GM12878 (cell line): ENCODE data around the gene PGAM4. TPM values are rescaled to one million over a fixed set of nuclear protein-coding genes. Genes with fewer than 3 reads are reported as not detected.

Experiments used
- ATAC-seq: fragments of 200-7000 bp; cut with Tn5 transposase; 3 replicates; pipeline ENCODE4 v1.9.1; 2020; ENCODE audit warnings: mild to moderate bottlenecking, moderate library complexity
- Bru-seq: library from RNA; stranded (reverse); fragments of 400-500 nt; gene quantifications from one replicate; lab custom pipeline; 2021; lab: Mats Ljungman, UMichigan
- BruChase-seq, 2 experiments: library from RNA; stranded (reverse); fragments of 400-500 nt; gene quantifications; one replicate each; lab custom pipeline; 2021; lab: Mats Ljungman, UMichigan
- BruUV-seq: library from RNA; stranded (reverse); fragments of 400-500 nt; replicated peaks from 2 replicates; lab custom pipeline; 2021; lab: Mats Ljungman, UMichigan
- CTCF ChIA-PET: fragments of 300-600 bp; sonication (Branson Sonifier 250); formaldehyde crosslinking; extraction: SDS; loops from one replicate; lab custom pipeline; 2021; ENCODE audit warnings: inconsistent platforms; lab: Yijun Ruan, JAX
- POLR2A ChIA-PET: fragments of 350-600 bp; formaldehyde crosslinking; extraction: SDS; loops from one replicate; lab custom pipeline; 2021; ENCODE audit warnings: inconsistent platforms; lab: Charles Lee
- RAD21 ChIA-PET: fragments of 300-600 bp; sonication (Branson Sonifier 250); formaldehyde crosslinking; loops from one replicate; lab custom pipeline; 2023; ENCODE audit warnings: antibody characterized with exemption; ENCODE audit not compliant: unreplicated experiment; lab: Charles Lee
- SMC1A ChIA-PET: fragments of 300-600 bp; sonication (Branson Sonifier 250); formaldehyde crosslinking; loops from one replicate; lab custom pipeline; 2023; ENCODE audit not compliant: unreplicated experiment, uncharacterized antibody; lab: Charles Lee
- DNase-seq: peaks from one replicate; pipeline ENCODE4 v3.0.0-alpha.2; 2011; ENCODE audit warnings: low read depth, low spot score
- FAIRE-seq: peaks from 3 replicates; lab custom pipeline; 2011; peaks lifted over from hg19 to GRCh38; lab: Jason Lieb, UNC
- H2AFZ ChIP-seq: 2 replicates; pipeline ENCODE4 v1.6.0; 2011; ENCODE audit warnings: low read depth, low read length, control low read depth; ENCODE audit not compliant: control insufficient read depth
- H3K27ac ChIP-seq: 2 replicates; pipeline ENCODE4 v1.5.1; 2011; ENCODE audit warnings: control low read depth; ENCODE audit not compliant: control insufficient read depth, insufficient read depth
- H3K27me3 ChIP-seq, 2 experiments: replicated peaks in 1 of 2; 2 replicates each; pipeline versions ENCODE4 v1.6.0 to v1.6.1; 2011; ENCODE audit warnings: low read length in 1 of 2; ENCODE audit not compliant: control insufficient read depth in 2 of 2, insufficient read depth in 2 of 2
- H3K36me3 ChIP-seq, 2 experiments: 2 replicates each; pipeline ENCODE4 v1.5.1; 2011; ENCODE audit warnings: low read length in 1 of 2; ENCODE audit not compliant: control insufficient read depth in 2 of 2, insufficient read depth in 2 of 2
- H3K4me1 ChIP-seq: 2 replicates; pipeline ENCODE4 v1.6.1; 2011; ENCODE audit warnings: mild to moderate bottlenecking, low read length, moderate library complexity, mixed read lengths; ENCODE audit not compliant: control insufficient read depth, insufficient read depth
- H3K4me2 ChIP-seq: 2 replicates; pipeline ENCODE4 v1.6.0; 2011; ENCODE audit warnings: control low read depth; ENCODE audit not compliant: control insufficient read depth, insufficient read depth
- H3K4me3 ChIP-seq: fragments of 200-600 bp; sonication (generic); 2 replicates; pipeline ENCODE4 v1.5.1; 2016
- H3K79me2 ChIP-seq: 2 replicates; pipeline ENCODE4 v1.6.0; 2011; ENCODE audit warnings: low read length; ENCODE audit not compliant: control insufficient read depth, insufficient read depth
- H3K9ac ChIP-seq: 2 replicates; pipeline ENCODE4 v1.8.0; 2011; ENCODE audit warnings: low read length, control low read depth, mixed read lengths; ENCODE audit not compliant: control insufficient read depth, insufficient read depth
- H3K9me3 ChIP-seq: replicated peaks from 3 replicates; pipeline ENCODE4 v1.5.1; 2011; ENCODE audit warnings: mild to moderate bottlenecking, low read length; ENCODE audit not compliant: control insufficient read depth, insufficient read depth
- H4K20me1 ChIP-seq: 2 replicates; pipeline ENCODE4 v1.6.0; 2011; ENCODE audit not compliant: control insufficient read depth, insufficient read depth
- CEBPB ChIP-seq, 2 experiments: fragments of 150-350 bp in 1 of 2; IDR thresholded peaks; 2 replicates each; pipeline ENCODE4 v1.6.1; 2012 to 2014; ENCODE audit warnings: low read depth in 2 of 2, low read length in 2 of 2, borderline replicate concordance in 1 of 2, inconsistent platforms in 1 of 2
- CHD1 ChIP-seq: IDR thresholded peaks from 2 replicates; pipeline ENCODE4 v1.6.1; 2012; ENCODE audit warnings: low read depth, low read length, improper control_type of control experiment
- ESRRA ChIP-seq: IDR thresholded peaks from 2 replicates; pipeline ENCODE4 v1.6.1; 2012; ENCODE audit warnings: mild to moderate bottlenecking, low read length, improper control_type of control experiment
- NFYA ChIP-seq: IDR thresholded peaks from 2 replicates; pipeline ENCODE4 v1.6.1; 2011; ENCODE audit warnings: low read depth, mild to moderate bottlenecking, low read length, improper control_type of control experiment, borderline replicate concordance
- RBBP5 ChIP-seq: fragments of 200-600 bp; sonication (generic); conservative IDR thresholded peaks from 2 replicates; pipeline ENCODE4 v1.6.1; 2016
- RELB ChIP-seq: fragments of 450-650 bp; IDR thresholded peaks from 2 replicates; pipeline ENCODE4 v1.6.1; 2017; ENCODE audit warnings: low read depth, mild to moderate bottlenecking, moderate library complexity
- STAT1 ChIP-seq: fragments of 450-650 bp; conservative IDR thresholded peaks from 2 replicates; pipeline ENCODE4 v1.6.1; 2014; ENCODE audit warnings: antibody characterized with exemption, mild to moderate bottlenecking
- ZBTB4 ChIP-seq: fragments of 450-650 bp; formaldehyde crosslinking; IDR thresholded peaks from 2 replicates; pipeline ENCODE4 v1.4.0; 2022; ENCODE audit warnings: mild to moderate bottlenecking, moderate library complexity
- ZBTB40 ChIP-seq: fragments of 450-650 bp; IDR thresholded peaks from 2 replicates; pipeline ENCODE4 v1.6.1; 2016; ENCODE audit warnings: mild to moderate bottlenecking, moderate library complexity, borderline replicate concordance
- whole genome bisulfite sequencing: methylation state at CpG from one replicate; pipeline ENCODE4 v1.1.6; 2016; ENCODE audit warnings: low lambda C conversion rate; ENCODE audit not compliant: insufficient replicate concordance, insufficient coverage; ENCODE audit errors: missing lambda C conversion rate; 5-methylcytosine and 5-hydroxymethylcytosine counted together
- in situ Hi-C: fragments of 300-500 bp; cut with MboI; formaldehyde crosslinking; loops from 9 replicates; pipeline ENCODE4 v1.14.3; 2018; ENCODE audit warnings: mixed read lengths
- intact Hi-C: fragments of 100-400 bp; cut with micrococcal nuclease; formaldehyde crosslinking; loops from one replicate; pipeline ENCODE4 v1.14.2; 2022; ENCODE audit not compliant: unreplicated experiment
- long read RNA-seq, 2 experiments: library from polyadenylated mRNA; unstranded; transcript quantifications; one replicate each; pipeline ENCODE4 v2.0.0, GENCODE V29; 2019 to 2020
- polyA minus RNA-seq, 3 experiments: library from RNA; depleted of rRNA, polyadenylated mRNA; stranded (reverse); fragments of >200 nt; gene quantifications; 2 replicates each; pipeline ENCODE4 v1.2.3, GENCODE V29; 2011
- polyA plus RNA-seq, 11 experiments: library from polyadenylated mRNA; depleted of rRNA in 4 of 11; unstranded in 6 of 11; stranded (reverse) in 5 of 11; fragments of >200 nt; fragmentation: Nextera tagmentation in 4 of 11; fragmentation: Illumina TruSeq in 1 of 11; extraction: Ambion mirVana in 4 of 11; extraction: Trizol in 1 of 11; gene quantifications; 1 replicate in 1 of 11; 2 replicates in 10 of 11; pipeline versions ENCODE4 v1.2.1 to v1.2.3, GENCODE V29; 2011 to 2016; ENCODE audit warnings: inconsistent platforms in 2 of 11, missing spikeins in 2 of 11, low read depth in 1 of 11
- total RNA-seq, 4 experiments: library from RNA; depleted of rRNA in 3 of 4; stranded (reverse); fragments of >200 nt in 3 of 4; fragmentation: Illumina TruSeq in 1 of 4; extraction: Trizol in 1 of 4; gene quantifications; 2 replicates each; pipeline versions ENCODE4 v1.2.1 to v1.2.3, GENCODE V29; 2013 to 2021

Gene PGAM4
- total RNA-seq (2013; cell fraction: nucleolus; rRNA removed) = not detected in 2 replicates
- total RNA-seq (2014; rRNA removed) = not detected in 2 replicates
- not detected in 2 replicates for total RNA-seq (2014; rRNA removed; fragmentation: Illumina TruSeq; extraction: Trizol)
- total RNA-seq (2021) = 0.44 TPM in 1 of 2 replicates, not detected in the other
- not detected for polyA plus RNA-seq (2011; ENCODE audit: low read depth)
- polyA plus RNA-seq (2011; rRNA removed) = 0.29 and 0.80 TPM in 2 replicates
- 0.72 and 0.89 TPM in 2 replicates for polyA plus RNA-seq (2011; cell fraction: cytosol; rRNA removed)
- 0.25 TPM in 1 of 2 replicates, not detected in the other for polyA plus RNA-seq (2011; cell fraction: nucleus; rRNA removed)
- 0.89 and 0.91 TPM in 2 replicates for polyA plus RNA-seq (2012)
- polyA plus RNA-seq (2014; fragmentation: Illumina TruSeq; extraction: Trizol) = 0.24 TPM in 1 of 2 replicates, not detected in the other
- polyA plus RNA-seq (2014; fragmentation: Nextera tagmentation; extraction: Ambion mirVana) = not detected
- polyA plus RNA-seq (2014; rRNA removed) = 0.14 TPM in 1 of 2 replicates, not detected in the other
- under 1 TPM in 1 of 2 experiments, not detected in 1; 0.29 TPM for polyA plus RNA-seq (2016; fragmentation: Nextera tagmentation; extraction: Ambion mirVana)
- polyA minus RNA-seq (2011; rRNA and poly(A)+ RNA removed) = 0.44 and 0.57 TPM in 2 replicates
- not detected in 2 replicates for polyA minus RNA-seq (2011; cell fraction: cytosol; rRNA and poly(A)+ RNA removed)
- not detected in 2 replicates for polyA minus RNA-seq (2011; cell fraction: nucleus; rRNA and poly(A)+ RNA removed)
- Bru-seq, nascent RNA = not detected
- not detected for BruChase-seq, experiment 1, labeled RNA remaining after a 6-hour chase
- BruChase-seq, experiment 2, labeled RNA remaining after a 2-hour chase = not detected
- long read RNA-seq, experiment 1 = 0 reads
- long read RNA-seq, experiment 2 = 0 reads

- Histone ChIP-seq H3K79me2 (no peaks in the 10 kb centered on the region), H3K4me1 (no peaks in the 10 kb centered on the region), H3K36me3 (no peaks in the 10 kb centered on the region), H3K27me3 (no peaks in the 10 kb centered on the region), H2AFZ (no peak within 1 kb of the TSS), H3K9ac (no peak within 1 kb of the TSS), H3K4me2 (no peak within 1 kb of the TSS), H3K4me3 (no peak within 1 kb of the TSS), H3K9me3 (no peaks in the 10 kb centered on the region; the same call in 2 of the 3 replicates), H3K27ac (no peak within 1 kb of the TSS), H4K20me1 (no peaks in the 10 kb centered on the region)
- in situ Hi-C loops = no loop called here
- 96% methylated on average over 13 of the region's 13 CpGs for WGBS
- intact Hi-C loops = no loop called here
- DNase-seq = no peak
- no TSS peak for BruUV-seq
- ChIA-PET POLR2A (no interaction called here), SMC1A (no interaction called here), RAD21 (no interaction called here), CTCF (no interaction called here)
- FAIRE-seq = no peak
- no peak for ATAC-seq
- TF ChIP-seq STAT1 = no peak
- no peak for TF ChIP-seq RELB
- no peak for TF ChIP-seq CEBPB (IDR thresholded peaks at IDR 0.05; ENCODE audit: borderline replicate concordance in 1 of 2, low read depth in 2 of 2, low read length in 2 of 2)
- TF ChIP-seq NFYA = no peak
- no peak for TF ChIP-seq ZBTB40
- TF ChIP-seq ESRRA = no peak
- TF ChIP-seq ZBTB4 (CRISPR knock-in tag) = no peak
- no peak for TF ChIP-seq CHD1
- TF ChIP-seq RBBP5 = no peak
Observed at GRCh38 chrX:77969538-77969937, at the start of gene PGAM4. TSS of gene PGAM4 (minus strand) at chrX:77969638. CDS start at chrX:77969638, 0 bp downstream.
